ENCODE results near the gene TRPC4AP.
"Not testable (repeated sequence)": the region's sequence is repeated elsewhere in the genome, so short reads cannot be mapped to it uniquely, and the experiment has no call there.

TRPC4AP gene

GRCh38 chr20:35117629-35118028, 25.0 kb upstream of the TRPC4AP start:
- no peak overlapping the region for H3K4me3 ChIP-seq (ENCODE audit: control insufficient read depth, low read depth, low read length)
- DNase-seq (ENCODE audit: low read depth), result no peak
- TF ChIP-seq CTCF (conservative IDR thresholded peaks at IDR 0.05; ENCODE audit: control insufficient read depth, insufficient read depth, low read depth, low read length), result no peak

- TF ChIP-seq CTCF (conservative IDR thresholded peaks at IDR 0.05; ENCODE audit: control insufficient read depth, insufficient read depth, low read depth, low read length), result no peak
- no peak overlapping the region for H3K4me3 ChIP-seq (ENCODE audit: control insufficient read depth, low read depth, low read length)
- DNase-seq (ENCODE audit: low read depth), result peak; percentile 57
Measured at GRCh38 chr20:35117196-35117595, 24.6 kb upstream of the TRPC4AP start.

- no peak overlapping the region for H3K4me3 ChIP-seq (ENCODE audit: control insufficient read depth, low read depth, low read length)
- no peak for DNase-seq (ENCODE audit: low read depth)
- TF ChIP-seq CTCF (conservative IDR thresholded peaks at IDR 0.05; ENCODE audit: control insufficient read depth, insufficient read depth, low read depth, low read length), result no peak
Measured at GRCh38 chr20:35116258-35116657, 23.7 kb upstream of the TRPC4AP start.

- no peak for TF ChIP-seq CTCF (conservative IDR thresholded peaks at IDR 0.05; ENCODE audit: control insufficient read depth, insufficient read depth, low read depth, low read length)
- H3K4me3 ChIP-seq (ENCODE audit: control insufficient read depth, low read depth, low read length), result no peak overlapping the region
- DNase-seq (ENCODE audit: low read depth), result no peak
Measured at GRCh38 chr20:35115606-35116005, 23.0 kb upstream of the TRPC4AP start.

- not testable (repeated sequence) for DNase-seq (ENCODE audit: low read depth); H3K4me3 ChIP-seq (ENCODE audit: control insufficient read depth, low read depth, low read length)
Measured at GRCh38 chr20:35112276-35112675, 19.7 kb upstream of the TRPC4AP start.

GRCh38 chr20:35111141-35111888, 18.7 kb upstream of the TRPC4AP start:
- peak; percentile 91 for DNase-seq (ENCODE audit: low read depth)
- no peak for TF ChIP-seq CTCF (conservative IDR thresholded peaks at IDR 0.05; ENCODE audit: control insufficient read depth, insufficient read depth, low read depth, low read length)
- H3K4me3 ChIP-seq (ENCODE audit: control insufficient read depth, low read depth, low read length), result no peak overlapping the region

- no peak overlapping the region for H3K4me3 ChIP-seq (ENCODE audit: control insufficient read depth, low read depth, low read length)
- no peak for TF ChIP-seq CTCF (conservative IDR thresholded peaks at IDR 0.05; ENCODE audit: control insufficient read depth, insufficient read depth, low read depth, low read length)
- no peak for DNase-seq (ENCODE audit: low read depth)
Measured at GRCh38 chr20:35108921-35109320, 16.3 kb upstream of the TRPC4AP start.
